Calu3 (cell line): ENCODE data around the gene TMEM132D. TPM values are rescaled to one million over a fixed set of nuclear protein-coding genes. Genes with fewer than 3 reads are reported as not detected.

Experiments used
- BruUV-seq: library from RNA; stranded (reverse); fragments of 400-500 nt; replicated peaks from 2 replicates; lab custom pipeline; 2021; lab: Mats Ljungman, UMichigan
- CTCF ChIA-PET: fragments of 300-600 bp; sonication (Branson Sonifier 250); formaldehyde crosslinking; loops from one replicate; lab custom pipeline; 2022; ENCODE audit warnings: antibody characterized with exemption; lab: Charles Lee
- DNase-seq: peaks from one replicate; pipeline ENCODE4 v3.0.0; 2022
- H3K27ac Mint-ChIP-seq: one replicate; pipeline ENCODE4 v1.8.0; 2022; ENCODE audit warnings: mixed read lengths; ENCODE audit not compliant: unreplicated experiment
- H3K27me3 Mint-ChIP-seq: one replicate; pipeline ENCODE4 v1.8.0; 2022; ENCODE audit warnings: mixed read lengths; ENCODE audit not compliant: unreplicated experiment
- H3K36me3 Mint-ChIP-seq: one replicate; pipeline ENCODE4 v1.8.0; 2022; ENCODE audit warnings: mild to moderate bottlenecking, moderate library complexity, mixed read lengths; ENCODE audit not compliant: insufficient read depth, unreplicated experiment
- H3K4me1 Mint-ChIP-seq: one replicate; pipeline ENCODE4 v1.8.0; 2022; ENCODE audit warnings: mild to moderate bottlenecking, low read depth, mixed read lengths; ENCODE audit not compliant: unreplicated experiment
- H3K4me3 Mint-ChIP-seq: one replicate; pipeline ENCODE4 v1.8.0; 2022; ENCODE audit warnings: mild to moderate bottlenecking, low read depth, moderate library complexity, mixed read lengths; ENCODE audit not compliant: unreplicated experiment
- H3K9me3 Mint-ChIP-seq: one replicate; pipeline ENCODE4 v1.8.0; 2022; ENCODE audit warnings: low read depth, mixed read lengths; ENCODE audit not compliant: unreplicated experiment
- intact Hi-C: fragments of 100-400 bp; cut with micrococcal nuclease; formaldehyde crosslinking; loops from one replicate; pipeline ENCODE4 v1.10.0; 2022; ENCODE audit not compliant: unreplicated experiment
- total RNA-seq: library from RNA; stranded (reverse); gene quantifications from 2 replicates; pipeline ENCODE4 v1.2.3, GENCODE V29; 2022
- TF ChIP-seq, protein P1 (sequence below): fragments of 200-600 bp; IDR thresholded peaks from one replicate; pipeline ENCODE4 v1.8.0; 2022; ENCODE audit warnings: antibody characterized with exemption; ENCODE audit not compliant: unreplicated experiment

TMEM132D gene
- total RNA-seq, 1 experiment from 2014 or later = not detected

DNA sequence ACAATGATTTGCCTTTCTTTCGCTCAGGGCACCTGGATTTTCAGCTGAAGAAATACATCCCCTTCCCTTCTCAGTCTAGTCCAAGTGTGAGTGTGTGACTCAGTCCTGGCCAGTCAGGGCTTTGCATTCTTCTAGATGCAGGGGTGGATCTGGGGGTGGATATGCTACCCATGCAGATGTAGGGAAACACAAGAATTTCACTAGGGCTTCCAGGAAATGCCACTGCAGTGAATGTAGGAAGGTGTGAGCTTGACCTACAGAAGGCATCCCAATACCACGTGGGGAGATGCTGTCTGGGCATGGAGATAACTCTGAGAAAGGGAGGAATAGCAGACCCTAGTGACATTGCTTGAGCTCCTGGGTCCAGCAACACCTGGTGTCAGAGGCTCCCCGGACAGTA lies 646.3 kb downstream of the TMEM132D start:
- Mint-ChIP-seq H3K4me3 (no peak overlapping the region), H3K4me1 (no peaks in the 10 kb centered on the region), H3K9me3 (peaks cover 16% of the 10 kb centered on the region), H3K36me3 (no peaks in the 10 kb centered on the region), H3K27ac (no peak overlapping the region), H3K27me3 (no peaks in the 10 kb centered on the region)
- TF ChIP-seq, protein P1, sequence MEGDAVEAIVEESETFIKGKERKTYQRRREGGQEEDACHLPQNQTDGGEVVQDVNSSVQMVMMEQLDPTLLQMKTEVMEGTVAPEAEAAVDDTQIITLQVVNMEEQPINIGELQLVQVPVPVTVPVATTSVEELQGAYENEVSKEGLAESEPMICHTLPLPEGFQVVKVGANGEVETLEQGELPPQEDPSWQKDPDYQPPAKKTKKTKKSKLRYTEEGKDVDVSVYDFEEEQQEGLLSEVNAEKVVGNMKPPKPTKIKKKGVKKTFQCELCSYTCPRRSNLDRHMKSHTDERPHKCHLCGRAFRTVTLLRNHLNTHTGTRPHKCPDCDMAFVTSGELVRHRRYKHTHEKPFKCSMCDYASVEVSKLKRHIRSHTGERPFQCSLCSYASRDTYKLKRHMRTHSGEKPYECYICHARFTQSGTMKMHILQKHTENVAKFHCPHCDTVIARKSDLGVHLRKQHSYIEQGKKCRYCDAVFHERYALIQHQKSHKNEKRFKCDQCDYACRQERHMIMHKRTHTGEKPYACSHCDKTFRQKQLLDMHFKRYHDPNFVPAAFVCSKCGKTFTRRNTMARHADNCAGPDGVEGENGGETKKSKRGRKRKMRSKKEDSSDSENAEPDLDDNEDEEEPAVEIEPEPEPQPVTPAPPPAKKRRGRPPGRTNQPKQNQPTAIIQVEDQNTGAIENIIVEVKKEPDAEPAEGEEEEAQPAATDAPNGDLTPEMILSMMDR = no peak
- no peak for DNase-seq
- no TSS peak for BruUV-seq
- CTCF ChIA-PET = no interaction called here
- intact Hi-C loops = no loop called here

DNA sequence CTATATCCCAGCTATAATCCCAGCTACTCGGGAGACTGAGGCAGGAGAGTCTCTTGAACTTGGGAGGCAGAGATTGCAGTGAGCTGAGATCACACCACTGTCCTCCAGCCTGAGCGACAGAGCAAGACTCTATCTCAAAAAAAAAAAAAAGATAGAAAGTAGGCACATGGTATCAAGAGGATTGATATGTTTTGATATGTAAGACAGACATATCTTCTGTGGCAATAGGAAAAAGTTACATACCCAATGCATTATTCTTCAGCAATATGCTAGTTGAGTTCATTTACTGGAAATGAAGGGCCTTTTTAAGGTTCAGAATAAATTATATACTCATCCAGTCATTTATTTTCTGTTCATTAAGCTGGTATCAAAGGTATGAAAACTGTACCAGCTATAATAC lies 657.2 kb downstream of the TMEM132D start:
- TF ChIP-seq, protein P1 = no peak
- H3K27ac Mint-ChIP-seq = no peak overlapping the region
- no peak for DNase-seq
- H3K4me1 Mint-ChIP-seq = no peaks in the 10 kb centered on the region
- H3K36me3 Mint-ChIP-seq = no peaks in the 10 kb centered on the region
- intact Hi-C loops = no loop called here
- BruUV-seq = no TSS peak
- no peaks in the 10 kb centered on the region for H3K27me3 Mint-ChIP-seq
- H3K4me3 Mint-ChIP-seq = no peak overlapping the region
- peaks cover 17% of the 10 kb centered on the region for H3K9me3 Mint-ChIP-seq
- CTCF ChIA-PET = no interaction called here

DNA sequence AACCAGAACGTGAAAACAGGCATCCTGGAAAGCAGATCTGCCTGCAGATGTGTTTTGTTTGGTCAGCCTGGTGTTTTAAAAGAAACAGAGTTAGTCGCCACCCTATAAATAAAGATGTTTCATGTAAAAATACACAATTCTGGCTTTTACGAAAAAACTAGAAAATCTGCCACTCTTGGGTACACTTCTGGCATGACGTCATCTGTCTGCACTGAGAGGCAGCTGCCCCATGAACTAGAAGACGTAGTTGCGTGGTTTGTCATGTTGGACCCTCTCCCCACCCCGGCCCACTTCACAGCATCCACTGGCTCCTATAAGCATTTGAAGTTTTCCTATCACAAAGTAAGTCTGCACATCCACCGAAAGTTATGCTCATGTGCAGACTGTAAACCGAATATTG lies 658.1 kb downstream of the TMEM132D start:
- Mint-ChIP-seq H3K27ac (no peak overlapping the region), H3K4me3 (no peak overlapping the region), H3K36me3 (no peaks in the 10 kb centered on the region), H3K27me3 (no peaks in the 10 kb centered on the region), H3K9me3 (peaks cover 21% of the 10 kb centered on the region), H3K4me1 (no peaks in the 10 kb centered on the region)
- CTCF ChIA-PET = no interaction called here
- intact Hi-C loops = no loop called here
- BruUV-seq = no TSS peak
- DNase-seq = no peak
- TF ChIP-seq, protein P1 = no peak

DNA sequence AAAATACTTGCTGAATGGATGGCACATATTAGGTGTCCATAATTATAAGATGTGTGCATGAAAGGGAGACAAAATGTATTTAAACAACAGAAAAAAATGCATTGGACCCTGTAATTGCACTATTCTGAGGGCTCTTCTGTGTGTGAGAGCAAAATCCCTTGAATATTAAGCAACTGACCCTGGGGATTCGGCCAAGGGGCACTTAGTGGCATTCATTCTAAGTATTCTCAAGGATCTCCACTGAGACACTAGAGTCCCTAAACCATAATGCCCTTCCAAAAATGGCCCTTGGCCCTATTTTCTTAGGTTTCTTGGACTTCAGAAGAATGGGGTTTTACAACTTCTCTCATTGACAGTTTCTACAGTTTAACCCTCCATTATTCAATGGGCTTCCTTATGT lies 662.0 kb downstream of the TMEM132D start:
- Mint-ChIP-seq H3K36me3 (no peaks in the 10 kb centered on the region), H3K4me1 (no peaks in the 10 kb centered on the region), H3K9me3 (peaks cover 16% of the 10 kb centered on the region), H3K27ac (no peak overlapping the region), H3K27me3 (no peaks in the 10 kb centered on the region), H3K4me3 (no peak overlapping the region)
- no peak for DNase-seq
- BruUV-seq = no TSS peak
- CTCF ChIA-PET = no interaction called here
- TF ChIP-seq, protein P1 = no peak
- intact Hi-C loops = no loop called here
